Endothelial cell of umbilical vein (primary cell): ENCODE data around the gene PLK1. TPM values are rescaled to one million over a fixed set of nuclear protein-coding genes. Genes with fewer than 3 reads are reported as not detected.

Experiments used
- BruUV-seq: library from RNA; stranded (reverse); fragments of 400-500 nt; replicated peaks from 2 replicates; lab custom pipeline; 2021; lab: Mats Ljungman, UMichigan
- CTCF ChIA-PET: fragments of 300-600, 350-600 bp; sonication (Branson Sonifier 250); formaldehyde crosslinking; loops from one replicate; lab custom pipeline; 2021; ENCODE audit warnings: antibody characterized with exemption, inconsistent platforms; lab: Charles Lee
- POLR2A ChIA-PET: fragments of 300-600, 350-600 bp; sonication (Branson Sonifier 250); formaldehyde crosslinking; loops from one replicate; lab custom pipeline; 2021; ENCODE audit warnings: antibody characterized with exemption, inconsistent platforms; lab: Charles Lee
- DNase-seq: peaks from one replicate; pipeline ENCODE4 v3.0.0-alpha.2; 2011; ENCODE audit warnings: low read depth, low spot score
- FAIRE-seq: peaks from 2 replicates; lab custom pipeline; 2011; peaks lifted over from hg19 to GRCh38; lab: Jason Lieb, UNC
- H2AFZ ChIP-seq: 2 replicates; pipeline ENCODE4 v1.6.0; 2012; ENCODE audit warnings: low read depth, low read length, control low read depth, inconsistent platforms
- H3K27ac ChIP-seq: 2 replicates; pipeline ENCODE4 v1.5.1; 2011; ENCODE audit warnings: low read depth, mild to moderate bottlenecking, control low read depth, low read length, moderate library complexity; ENCODE audit not compliant: insufficient read depth
- H3K27me3 ChIP-seq, 2 experiments: 2 replicates each; pipeline versions ENCODE4 v1.6.0 to v1.6.1; 2011; ENCODE audit warnings: low read length in 2 of 2, mixed read lengths in 1 of 2; ENCODE audit not compliant: control insufficient read depth in 2 of 2, insufficient read depth in 2 of 2
- H3K36me3 ChIP-seq, 2 experiments: 2 replicates in 1 of 2; 3 replicates in 1 of 2; pipeline ENCODE4 v1.5.1; 2011; ENCODE audit warnings: low read length in 2 of 2, mild to moderate bottlenecking in 1 of 2, moderate library complexity in 1 of 2; ENCODE audit not compliant: control insufficient read depth in 2 of 2, insufficient read depth in 2 of 2; ENCODE audit errors: extremely low read depth in 1 of 2
- H3K4me1 ChIP-seq: 3 replicates; pipeline ENCODE4 v1.5.1; 2011; ENCODE audit warnings: mild to moderate bottlenecking, low read length; ENCODE audit not compliant: control insufficient read depth, insufficient read depth; ENCODE audit errors: extremely low read depth
- H3K4me2 ChIP-seq: 2 replicates; pipeline ENCODE4 v1.6.1; 2011; ENCODE audit warnings: low read length, control low read depth, mixed read lengths; ENCODE audit not compliant: insufficient read depth
- H3K4me3 ChIP-seq, 3 experiments: fragments of 200-600 bp in 1 of 3; sonication (generic), shearing (Covaris generic) in 1 of 3; replicated peaks in 1 of 3; 2 replicates each; pipeline ENCODE4 v1.5.1; 2011 to 2016; ENCODE audit warnings: control low read depth in 3 of 3, low read length in 3 of 3, mild to moderate bottlenecking in 2 of 3, inconsistent platforms in 1 of 3, low read depth in 1 of 3, moderate library complexity in 1 of 3; ENCODE audit not compliant: insufficient read depth in 1 of 3
- H3K79me2 ChIP-seq: 2 replicates; pipeline ENCODE4 v1.6.0; 2012; ENCODE audit warnings: low read length, inconsistent platforms; ENCODE audit not compliant: control insufficient read depth, insufficient read depth
- H3K9ac ChIP-seq: replicated peaks from 2 replicates; pipeline ENCODE3; 2011; ENCODE audit warnings: low read length, control low read depth; ENCODE audit not compliant: insufficient read depth; ENCODE audit errors: extremely low read depth
- H3K9me1 ChIP-seq: replicated peaks from 3 replicates; pipeline ENCODE4 v1.6.0; 2011; ENCODE audit warnings: mild to moderate bottlenecking, low read length; ENCODE audit not compliant: control insufficient read depth, insufficient read depth; ENCODE audit errors: extremely low read depth
- H3K9me3 ChIP-seq: replicated peaks from 2 replicates; pipeline ENCODE4 v1.5.1; 2012; ENCODE audit warnings: low read length, inconsistent platforms; ENCODE audit not compliant: control insufficient read depth, insufficient read depth
- H4K20me1 ChIP-seq: replicated peaks from 2 replicates; pipeline ENCODE3; 2011; ENCODE audit warnings: mild to moderate bottlenecking, low read length; ENCODE audit not compliant: control insufficient read depth, insufficient read depth; ENCODE audit errors: extremely low read depth
- EZH2 ChIP-seq: IDR thresholded peaks from 2 replicates; pipeline ENCODE4 v1.6.1; 2012; ENCODE audit warnings: borderline replicate concordance, low read depth, mild to moderate bottlenecking, moderate library complexity, low read length, inconsistent platforms; ENCODE audit not compliant: severe bottlenecking
- FOS ChIP-seq: IDR thresholded peaks from 2 replicates; pipeline ENCODE4 v1.6.1; 2011; ENCODE audit warnings: mild to moderate bottlenecking, low read length, moderate library complexity, borderline replicate concordance; ENCODE audit not compliant: insufficient read depth
- GATA2 ChIP-seq: IDR thresholded peaks from 2 replicates; pipeline ENCODE4 v1.7.0; 2011; ENCODE audit warnings: low read depth, mild to moderate bottlenecking, moderate library complexity, mixed read lengths, low read length; ENCODE audit not compliant: insufficient read length, insufficient read depth
- JUN ChIP-seq: IDR thresholded peaks from 2 replicates; pipeline ENCODE4 v1.6.1; 2011; ENCODE audit warnings: borderline replicate concordance, low read depth; ENCODE audit not compliant: insufficient read length, insufficient read depth
- MAX ChIP-seq: IDR thresholded peaks from 2 replicates; pipeline ENCODE4 v1.6.1; 2011; ENCODE audit not compliant: insufficient read depth, insufficient read length
- POLR2A ChIP-seq: IDR thresholded peaks from 2 replicates; pipeline ENCODE4 v1.6.1; 2012; ENCODE audit warnings: low read depth, mild to moderate bottlenecking, control low read depth, low read length
- POLR2AphosphoS5 ChIP-seq: IDR thresholded peaks from 2 replicates; pipeline ENCODE4 v1.6.1; 2012; ENCODE audit warnings: low read depth, mild to moderate bottlenecking, control low read depth, low read length, moderate library complexity; ENCODE audit not compliant: insufficient read depth
- dilution Hi-C: fragments of 300-500 bp; cut with MboI; formaldehyde crosslinking; loops from one replicate; pipeline ENCODE4 v1.15.0; 2019; ENCODE audit warnings: low sequenced_read_pairs; ENCODE audit not compliant: extremely low pct_ligation_motif_present
- intact Hi-C: fragments of 100-400 bp; cut with micrococcal nuclease; formaldehyde crosslinking; loops from one replicate; pipeline ENCODE4 v1.10.0; 2022
- polyA plus RNA-seq, 4 experiments: library from polyadenylated mRNA; depleted of rRNA in 3 of 4; stranded (reverse) in 3 of 4; unstranded in 1 of 4; fragments of >200 nt; gene quantifications; 2 replicates each; pipeline versions ENCODE4 v1.2.1 to v1.2.3, GENCODE V29; 2011 to 2012; ENCODE audit warnings: missing spikeins in 1 of 4
- total RNA-seq: library from RNA; stranded (reverse); gene quantifications from 2 replicates; pipeline ENCODE4 v1.2.3, GENCODE V29; 2021

Gene PLK1
- total and polyA plus RNA-seq, 2 donors (not counting 3 experiments of a cell fraction or from before 2014, with no cell fraction given): 94.9 to 109 TPM

- H3K9me3 ChIP-seq: no peaks in the 10 kb centered on the region
- dilution Hi-C loops: no loop called here
- TF ChIP-seq FOS (peak; percentile 18), MAX (no peak)
- peak overlapping the region; percentile 55 to 77 (median 68) for H3K4me3 ChIP-seq
- H3K4me1 ChIP-seq: peaks cover 27% of the 10 kb centered on the region
- DNase-seq (peak; percentile 48), FAIRE-seq (peak; percentile 49)
- CTCF ChIA-PET: interaction anchor here (0.8 to 4.5 kb wide), 5 partner anchors 10 to 331 kb away, joined by 3 to 21 read pairs (median 11); no protein-coding TSS in a partner anchor
- peak overlapping the region; percentile 58 for H3K4me2 ChIP-seq
- no TSS peak for BruUV-seq
- peak overlapping the region; percentile 47 for H3K9ac ChIP-seq
- no peaks in the 10 kb centered on the region for H4K20me1 ChIP-seq
- peaks cover 55% of the 10 kb centered on the region for H3K79me2 ChIP-seq
- no peaks in the 10 kb centered on the region for H3K27me3 ChIP-seq
- peak overlapping the region; percentile 4 for H3K27ac ChIP-seq
- peaks cover 19 to 20% of the 10 kb centered on the region in 2 experiments for H3K36me3 ChIP-seq
- H3K9me1 ChIP-seq: no peaks in the 10 kb centered on the region
- intact Hi-C loops: loop anchor here (2.0 kb wide), 1 partner anchor 39 kb away; the partner anchor contains the start of genes DCTN5 and PALB2
- POLR2A ChIA-PET: interaction anchor here (0.9 kb wide), 1 partner anchor 38 kb away, joined by 3 read pairs; the partner anchor contains the start of genes DCTN5 and PALB2
- peak overlapping the region; percentile 1 for H2AFZ ChIP-seq
Measured at GRCh38 chr16:23679274-23679985, 741 bp downstream of the PLK1 start.

- Histone ChIP-seq H3K4me3 (peak overlapping the region; percentile 55 to 77 (median 68)), H3K27ac (peak overlapping the region; percentile 4), H4K20me1 (no peaks in the 10 kb centered on the region), H3K4me1 (peaks cover 27% of the 10 kb centered on the region), H3K4me2 (peak overlapping the region; percentile 58), H3K9me3 (no peaks in the 10 kb centered on the region), H3K27me3 (no peaks in the 10 kb centered on the region), H2AFZ (no peak overlapping the region), H3K79me2 (peaks cover 57% of the 10 kb centered on the region), H3K9ac (peak overlapping the region; percentile 47), H3K9me1 (no peaks in the 10 kb centered on the region), H3K36me3 (peaks cover 20% of the 10 kb centered on the region in 2 experiments)
- dilution Hi-C loops: no loop called here
- TF ChIP-seq FOS (no peak), MAX (no peak), EZH2 (no peak), POLR2A (no peak), GATA2 (no peak), POLR2AphosphoS5 (no peak), JUN (no peak)
- intact Hi-C loops: loop anchor here (2.0 kb wide), 1 partner anchor 39 kb away; the partner anchor contains the start of genes DCTN5 and PALB2
- ChIA-PET CTCF (interaction anchor here (0.8 to 4.5 kb wide), 3 partner anchors 10 to 121 kb away, joined by 3 to 21 read pairs (median 4); no protein-coding TSS in a partner anchor), POLR2A (no interaction called here)
- FAIRE-seq (no peak), DNase-seq (no peak)
- BruUV-seq: no TSS peak
Measured at GRCh38 chr16:23679986-23680336, 1.3 kb downstream of the PLK1 start.
